GM12875 (cell line): ENCODE data around the gene SLC30A9.

ENCODE experiments used
- H3K4me3 ChIP-seq: one replicate; pipeline ENCODE4 v1.5.1; 2011; ENCODE audit warnings: low read depth, low read length, control low read depth
- TF ChIP-seq, protein P1 (sequence below): IDR thresholded peaks from 2 replicates; pipeline ENCODE4 v1.5.1; 2011; ENCODE audit warnings: low read depth, mild to moderate bottlenecking, control low read depth, inconsistent platforms, low read length, moderate library complexity, borderline replicate concordance; ENCODE audit not compliant: insufficient read depth

Gene SLC30A9

DNA sequence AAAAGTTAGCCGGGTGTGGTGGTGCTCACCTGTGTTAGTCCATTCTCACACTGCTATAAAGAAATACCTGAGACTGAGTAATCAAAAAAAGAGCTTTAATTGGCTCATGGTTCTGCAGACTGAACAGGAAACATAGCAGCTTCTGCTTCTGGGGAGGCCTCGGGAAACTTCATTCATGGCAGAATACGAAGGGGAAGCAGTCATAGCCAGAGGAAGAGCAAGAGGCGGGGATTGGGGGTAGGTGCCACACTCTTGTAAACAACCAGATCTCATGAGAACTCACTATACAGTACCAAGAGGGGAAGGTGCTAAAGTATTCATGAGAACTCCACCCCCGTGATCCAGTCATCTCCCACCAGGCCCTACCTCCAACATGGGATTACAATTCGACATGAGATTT, 98.1 kb downstream of the SLC30A9 start:
- H3K4me3 ChIP-seq: no peak overlapping the region
- TF ChIP-seq, protein P1, sequence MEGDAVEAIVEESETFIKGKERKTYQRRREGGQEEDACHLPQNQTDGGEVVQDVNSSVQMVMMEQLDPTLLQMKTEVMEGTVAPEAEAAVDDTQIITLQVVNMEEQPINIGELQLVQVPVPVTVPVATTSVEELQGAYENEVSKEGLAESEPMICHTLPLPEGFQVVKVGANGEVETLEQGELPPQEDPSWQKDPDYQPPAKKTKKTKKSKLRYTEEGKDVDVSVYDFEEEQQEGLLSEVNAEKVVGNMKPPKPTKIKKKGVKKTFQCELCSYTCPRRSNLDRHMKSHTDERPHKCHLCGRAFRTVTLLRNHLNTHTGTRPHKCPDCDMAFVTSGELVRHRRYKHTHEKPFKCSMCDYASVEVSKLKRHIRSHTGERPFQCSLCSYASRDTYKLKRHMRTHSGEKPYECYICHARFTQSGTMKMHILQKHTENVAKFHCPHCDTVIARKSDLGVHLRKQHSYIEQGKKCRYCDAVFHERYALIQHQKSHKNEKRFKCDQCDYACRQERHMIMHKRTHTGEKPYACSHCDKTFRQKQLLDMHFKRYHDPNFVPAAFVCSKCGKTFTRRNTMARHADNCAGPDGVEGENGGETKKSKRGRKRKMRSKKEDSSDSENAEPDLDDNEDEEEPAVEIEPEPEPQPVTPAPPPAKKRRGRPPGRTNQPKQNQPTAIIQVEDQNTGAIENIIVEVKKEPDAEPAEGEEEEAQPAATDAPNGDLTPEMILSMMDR: no peak

DNA sequence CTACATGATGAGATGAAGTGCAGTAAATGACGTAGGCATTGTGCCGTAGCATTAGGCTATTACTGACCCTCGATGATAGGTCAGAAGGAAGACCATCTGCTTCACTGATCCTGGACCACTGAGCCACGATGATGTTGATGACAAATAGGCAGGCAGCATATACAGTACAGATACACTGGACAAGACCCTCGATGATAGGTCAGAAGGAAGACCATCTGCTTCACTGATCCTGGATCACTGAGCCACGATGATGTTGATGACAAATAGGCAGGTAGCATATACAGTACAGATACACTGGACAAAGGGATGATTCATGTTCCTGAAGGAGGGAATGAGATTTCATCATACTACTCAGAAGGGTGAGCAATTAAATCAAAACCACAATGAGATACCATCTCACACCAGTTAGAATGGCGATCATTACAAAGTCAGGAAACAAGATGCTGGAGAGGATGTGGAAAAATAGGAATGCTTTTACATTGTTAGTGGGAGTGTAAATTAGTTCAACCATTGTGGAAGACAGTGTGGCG, 111.2 kb downstream of the SLC30A9 start:
- TF ChIP-seq, protein P1: no peak
- H3K4me3 ChIP-seq: no peak overlapping the region

DNA sequence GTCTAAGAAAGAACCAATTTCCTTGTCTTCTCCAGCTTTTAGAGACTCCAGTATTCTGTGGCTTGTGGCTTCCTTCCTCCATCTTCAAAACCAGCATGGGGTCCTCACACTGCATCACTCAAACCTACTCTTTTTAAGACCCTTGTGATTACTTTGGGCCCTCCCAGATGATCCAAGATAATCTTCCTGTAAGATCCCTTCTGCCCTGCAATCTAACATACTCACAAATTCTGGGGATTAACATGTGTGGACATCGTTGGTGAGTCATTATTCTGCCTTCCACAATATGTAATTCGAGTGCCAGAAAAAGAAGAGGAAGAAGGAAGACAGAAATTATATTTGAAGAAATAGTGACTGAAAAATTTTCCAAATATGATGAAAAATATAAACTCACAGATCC, 114.2 kb downstream of the SLC30A9 start:
- H3K4me3 ChIP-seq: no peak overlapping the region
- TF ChIP-seq, protein P1: no peak

DNA sequence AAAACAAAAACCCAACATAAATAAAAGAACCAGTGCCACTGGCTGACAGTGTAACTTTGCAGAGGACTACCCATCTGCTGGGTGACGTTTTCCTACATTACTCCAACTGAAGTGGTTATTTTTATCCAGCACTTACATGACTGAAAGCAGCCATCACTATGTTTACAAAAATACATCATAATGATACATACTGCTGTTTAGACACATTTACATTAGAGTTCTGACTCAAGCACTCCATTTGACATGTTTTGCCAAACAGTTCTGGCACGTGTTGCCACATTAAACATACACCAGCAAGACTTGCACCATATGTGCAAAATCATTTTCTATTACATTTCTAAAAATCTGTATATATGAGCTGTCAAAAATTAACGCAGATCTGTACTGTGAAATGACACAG, 122.5 kb downstream of the SLC30A9 start:
- TF ChIP-seq, protein P1: no peak
- no peak overlapping the region for H3K4me3 ChIP-seq

DNA sequence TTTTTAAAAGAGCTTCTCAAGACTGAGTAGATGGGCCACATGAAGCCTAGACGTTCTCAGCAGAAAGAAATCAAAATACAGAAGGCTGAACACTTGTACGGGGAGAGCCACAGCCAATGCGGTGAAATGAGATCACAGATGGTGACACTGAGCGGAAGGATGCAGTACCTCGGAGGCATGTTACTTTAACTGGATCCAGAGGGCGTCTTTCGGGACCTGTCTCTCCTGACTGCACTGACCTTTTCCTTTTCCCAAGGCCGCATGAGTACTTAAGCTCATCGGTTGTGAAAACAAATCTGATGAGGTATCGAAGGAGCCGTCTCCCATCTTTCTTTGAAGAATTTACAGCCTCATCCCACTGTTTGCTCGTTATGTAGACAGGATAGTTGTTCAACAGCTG, 129.6 kb downstream of the SLC30A9 start:
- TF ChIP-seq, protein P1: no peak
- H3K4me3 ChIP-seq: no peak overlapping the region

DNA sequence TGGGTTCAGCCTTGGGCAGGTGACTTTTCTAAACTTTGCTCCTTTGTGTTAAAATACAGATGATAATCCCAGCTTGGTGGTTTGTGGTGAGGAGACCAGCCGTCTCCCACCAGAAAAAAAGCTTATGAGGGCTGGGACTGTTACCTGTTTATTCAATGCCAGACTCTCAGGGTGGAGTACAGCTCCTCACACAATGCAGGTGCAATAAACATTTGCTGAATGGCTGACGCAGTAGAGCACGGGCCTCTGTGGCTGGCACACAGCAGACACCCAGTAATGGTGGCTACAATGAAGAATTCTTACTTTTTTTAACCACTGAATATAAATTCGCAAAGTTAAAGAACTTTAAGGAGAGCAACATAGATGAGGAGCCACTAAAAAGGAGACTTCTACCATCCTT, 131.9 kb downstream of the SLC30A9 start:
- no peak overlapping the region for H3K4me3 ChIP-seq
- TF ChIP-seq, protein P1: no peak

DNA sequence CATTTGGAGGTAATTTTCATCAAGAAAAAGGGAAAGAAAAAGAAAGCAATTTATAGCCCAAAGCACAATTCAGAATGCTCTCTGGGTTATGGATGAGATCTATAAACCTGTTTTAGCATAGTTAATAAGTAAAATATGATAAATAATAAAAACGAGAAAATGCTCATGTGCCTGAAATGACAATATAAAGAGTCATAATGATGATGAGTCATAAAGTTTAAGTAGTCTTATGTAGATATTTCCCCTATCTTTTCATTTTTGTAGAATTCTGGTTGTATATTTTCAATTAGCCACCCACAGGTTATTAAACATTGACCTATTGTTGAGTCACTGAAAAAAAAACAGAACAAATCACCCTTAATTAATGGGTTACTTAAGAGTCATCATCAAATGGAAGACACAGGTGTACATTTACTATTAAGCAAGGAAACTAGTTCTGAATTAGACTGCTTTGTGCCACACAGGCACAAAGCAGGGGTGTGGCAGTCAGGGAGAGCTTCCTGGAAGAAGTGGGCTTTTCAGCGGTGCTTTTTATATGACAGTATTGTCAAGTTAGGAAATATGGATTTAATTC, 132.8 kb downstream of the SLC30A9 start:
- no peak overlapping the region for H3K4me3 ChIP-seq
- TF ChIP-seq, protein P1: no peak
